OCI-LY1 (cell line): ENCODE data around the gene TCN1.

Experiments
- EZH2 ChIP-seq: fragments of 200-600 bp; sonication (generic), shearing (Covaris generic); IDR thresholded peaks from 2 replicates; pipeline ENCODE4 v1.8.0; 2017; ENCODE audit warnings: borderline replicate concordance, mixed run types, mild to moderate bottlenecking, antibody characterized with exemption, low read length, moderate library complexity, mixed read lengths
- TF ChIP-seq, protein P1 (sequence below): fragments of 200-600 bp; sonication (generic), shearing (Covaris generic); IDR thresholded peaks from 2 replicates; pipeline ENCODE4 v1.5.1; 2017; ENCODE audit warnings: mild to moderate bottlenecking, antibody characterized with exemption, low read length, moderate library complexity, mixed read lengths

DNA sequence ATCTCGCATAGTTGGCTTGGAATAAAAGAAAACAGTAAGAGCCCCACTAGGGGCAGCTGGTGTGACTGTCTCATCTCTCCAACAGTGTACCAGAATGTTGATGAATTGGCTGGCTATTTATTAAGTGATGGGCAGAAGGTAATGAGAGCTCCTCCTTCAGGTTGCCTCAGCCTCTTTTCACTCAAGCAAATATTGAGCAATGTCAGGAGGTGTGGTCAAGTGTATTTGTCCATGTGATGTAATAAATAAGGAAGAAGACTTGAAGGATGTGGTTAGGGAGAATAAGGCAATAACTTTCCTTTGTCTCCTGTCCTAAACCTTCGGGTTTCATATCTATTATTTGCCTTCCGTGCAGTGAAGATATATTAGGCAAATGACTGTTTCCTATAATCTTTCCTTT is at the start of gene TCN1:
- no peak for TF ChIP-seq EZH2
- TF ChIP-seq, protein P1, sequence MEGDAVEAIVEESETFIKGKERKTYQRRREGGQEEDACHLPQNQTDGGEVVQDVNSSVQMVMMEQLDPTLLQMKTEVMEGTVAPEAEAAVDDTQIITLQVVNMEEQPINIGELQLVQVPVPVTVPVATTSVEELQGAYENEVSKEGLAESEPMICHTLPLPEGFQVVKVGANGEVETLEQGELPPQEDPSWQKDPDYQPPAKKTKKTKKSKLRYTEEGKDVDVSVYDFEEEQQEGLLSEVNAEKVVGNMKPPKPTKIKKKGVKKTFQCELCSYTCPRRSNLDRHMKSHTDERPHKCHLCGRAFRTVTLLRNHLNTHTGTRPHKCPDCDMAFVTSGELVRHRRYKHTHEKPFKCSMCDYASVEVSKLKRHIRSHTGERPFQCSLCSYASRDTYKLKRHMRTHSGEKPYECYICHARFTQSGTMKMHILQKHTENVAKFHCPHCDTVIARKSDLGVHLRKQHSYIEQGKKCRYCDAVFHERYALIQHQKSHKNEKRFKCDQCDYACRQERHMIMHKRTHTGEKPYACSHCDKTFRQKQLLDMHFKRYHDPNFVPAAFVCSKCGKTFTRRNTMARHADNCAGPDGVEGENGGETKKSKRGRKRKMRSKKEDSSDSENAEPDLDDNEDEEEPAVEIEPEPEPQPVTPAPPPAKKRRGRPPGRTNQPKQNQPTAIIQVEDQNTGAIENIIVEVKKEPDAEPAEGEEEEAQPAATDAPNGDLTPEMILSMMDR, result no peak
